ENCODE measurements around the gene ALB.

DNA sequence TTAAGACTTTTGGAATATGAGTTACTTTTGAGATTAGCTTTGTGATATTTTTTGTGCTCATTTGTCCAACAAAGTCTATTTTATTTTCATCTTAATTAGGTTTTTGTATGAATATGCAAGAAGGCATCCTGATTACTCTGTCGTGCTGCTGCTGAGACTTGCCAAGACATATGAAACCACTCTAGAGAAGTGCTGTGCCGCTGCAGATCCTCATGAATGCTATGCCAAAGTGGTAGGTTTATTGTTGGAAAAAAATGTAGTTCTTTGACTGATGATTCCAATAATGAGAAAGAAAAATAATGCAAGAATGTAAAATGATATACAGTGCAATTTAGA lies 10.8 kb downstream of the ALB start:
- TF ChIP-seq, protein P1, sequence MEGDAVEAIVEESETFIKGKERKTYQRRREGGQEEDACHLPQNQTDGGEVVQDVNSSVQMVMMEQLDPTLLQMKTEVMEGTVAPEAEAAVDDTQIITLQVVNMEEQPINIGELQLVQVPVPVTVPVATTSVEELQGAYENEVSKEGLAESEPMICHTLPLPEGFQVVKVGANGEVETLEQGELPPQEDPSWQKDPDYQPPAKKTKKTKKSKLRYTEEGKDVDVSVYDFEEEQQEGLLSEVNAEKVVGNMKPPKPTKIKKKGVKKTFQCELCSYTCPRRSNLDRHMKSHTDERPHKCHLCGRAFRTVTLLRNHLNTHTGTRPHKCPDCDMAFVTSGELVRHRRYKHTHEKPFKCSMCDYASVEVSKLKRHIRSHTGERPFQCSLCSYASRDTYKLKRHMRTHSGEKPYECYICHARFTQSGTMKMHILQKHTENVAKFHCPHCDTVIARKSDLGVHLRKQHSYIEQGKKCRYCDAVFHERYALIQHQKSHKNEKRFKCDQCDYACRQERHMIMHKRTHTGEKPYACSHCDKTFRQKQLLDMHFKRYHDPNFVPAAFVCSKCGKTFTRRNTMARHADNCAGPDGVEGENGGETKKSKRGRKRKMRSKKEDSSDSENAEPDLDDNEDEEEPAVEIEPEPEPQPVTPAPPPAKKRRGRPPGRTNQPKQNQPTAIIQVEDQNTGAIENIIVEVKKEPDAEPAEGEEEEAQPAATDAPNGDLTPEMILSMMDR (IDR thresholded peaks at IDR 0.05): no peak
- TF ChIP-seq ZFX (IDR thresholded peaks at IDR 0.05; ENCODE audit: borderline replicate concordance): no peak
